ENCODE results near the gene HIPK4. TPM values are rescaled to one million over a fixed set of nuclear protein-coding genes. Genes with fewer than 3 reads are reported as not detected.

The HIPK4 gene
- total and polyA plus RNA-seq, 2 experiments from 2014 or later: 0.21 to 0.52 TPM

- TF ChIP-seq REST (IDR thresholded peaks at IDR 0.05; ENCODE audit: unreplicated experiment) (no peak), ZNF331 (CRISPR knock-in tag; IDR thresholded peaks at IDR 0.05; ENCODE audit: low read depth) (no peak)
Observed at GRCh38 chr19:40380199-40381037, 9.6 kb downstream of the HIPK4 start (continued).

DNA sequence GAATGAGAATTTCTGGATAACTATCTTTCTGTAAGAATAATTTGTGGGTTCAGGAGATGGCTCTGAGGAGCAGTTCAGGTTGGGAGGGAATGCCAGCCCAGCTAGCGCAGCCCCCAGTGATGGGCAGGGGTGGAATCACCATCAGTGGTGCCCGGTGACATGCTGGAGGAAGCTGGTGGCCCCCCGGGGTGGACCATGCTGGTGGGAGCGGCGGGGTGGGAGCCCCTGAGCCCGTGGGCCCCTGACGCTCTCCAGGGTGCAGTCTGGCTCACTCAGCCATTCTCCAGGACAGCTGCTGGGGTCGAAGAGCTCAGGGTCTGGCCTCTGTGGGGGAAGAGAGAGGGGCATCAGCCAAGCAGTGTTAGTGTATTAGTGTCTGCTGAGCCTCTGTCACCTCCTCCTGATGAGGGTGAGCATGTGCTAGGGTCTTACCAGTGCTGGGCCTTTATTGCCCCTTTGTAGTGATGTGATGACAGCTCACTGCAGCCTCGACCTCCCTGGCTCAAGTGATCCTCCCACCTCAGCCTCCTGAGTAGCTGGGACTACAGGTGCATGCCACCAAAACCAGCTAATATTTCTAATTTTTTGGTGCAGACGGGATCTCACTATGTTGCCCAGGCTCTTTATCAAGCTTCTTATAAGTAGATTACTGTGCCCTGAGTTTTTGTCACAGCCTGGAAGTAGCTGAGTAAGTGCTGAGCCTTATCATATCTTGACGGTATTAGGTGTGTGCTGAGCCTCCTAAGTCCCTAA lies 10.4 kb downstream of the HIPK4 start:
- Mint-ChIP-seq H3K27me3 (ENCODE audit: insufficient read depth, low read depth, poor library complexity) (peaks cover 12% of the 10 kb centered on the region), H3K9me3 (no peaks in the 10 kb centered on the region), H3K4me3 (no peak overlapping the region), H3K36me3 (ENCODE audit: low read depth) (peaks cover 28% of the 10 kb centered on the region), H3K4me1 (peaks cover 6% of the 10 kb centered on the region; the same call in 1 of the 3 replicates), H3K27ac (no peak overlapping the region)
- Histone ChIP-seq H3K27me3 (ENCODE audit: insufficient read depth) (no peaks in the 10 kb centered on the region), H3K4me2 (no peak overlapping the region), H3F3A (replicated peaks; ENCODE audit: low read depth) (no peaks in the 10 kb centered on the region), H3K79me2 (replicated peaks; ENCODE audit: insufficient read depth) (no peaks in the 10 kb centered on the region), H4K20me1 (replicated peaks; ENCODE audit: insufficient read depth) (no peaks in the 10 kb centered on the region), H3K36me3 (ENCODE audit: insufficient read depth) (no peaks in the 10 kb centered on the region; the same call in 1 of the 2 replicates), H3K4me3 (no peak overlapping the region), H3K4me1 (ENCODE audit: insufficient read depth) (no peaks in the 10 kb centered on the region), H3K9me2 (ENCODE audit: insufficient read depth) (no peaks in the 10 kb centered on the region), H2AFZ (no peak overlapping the region), H3K27ac (ENCODE audit: low read depth) (no peak overlapping the region)
- ATAC-seq (no peak), DNase-seq (ENCODE audit: low spot score) (no peak)
- TF ChIP-seq ZNF331 (CRISPR knock-in tag; IDR thresholded peaks at IDR 0.05; ENCODE audit: low read depth): no peak
- no peak for TF ChIP-seq EZH2 (IDR thresholded peaks at IDR 0.05; ENCODE audit: low read depth, unreplicated experiment)
- TF ChIP-seq ETS1 (IDR thresholded peaks at IDR 0.05): no peak
- TF ChIP-seq ZNF462 (CRISPR knock-in tag; IDR thresholded peaks at IDR 0.05): no peak
- no peak for TF ChIP-seq CREB1 (CRISPR knock-in tag; IDR thresholded peaks at IDR 0.05; ENCODE audit: low read depth)
- TF ChIP-seq POLR2AphosphoS5 (IDR thresholded peaks at IDR 0.05; ENCODE audit: low read depth): no peak; the same call in 1 of the 2 replicates
- TF ChIP-seq REST (IDR thresholded peaks at IDR 0.05; ENCODE audit: unreplicated experiment): no peak
